Suprapubic skin (tissue), 4 donors: ENCODE measurements around the gene SMG5. TPM values are rescaled to one million over a fixed set of nuclear protein-coding genes. Genes with fewer than 3 reads are reported as not detected.

Source experiments
- DNase-seq, 2 donors: peaks; one replicate each; pipeline ENCODE4 v3.0.0-alpha.2; 2019; ENCODE audit warnings: low spot score in 2 of 2
- H3K27ac ChIP-seq: fragments of 200-600 bp; sonication (generic); one replicate; pipeline ENCODE4 v1.5.1; 2019
- H3K27me3 ChIP-seq: fragments of 200-600 bp; sonication (generic); one replicate; pipeline ENCODE4 v1.5.1; 2019
- H3K36me3 ChIP-seq: fragments of 200-600 bp; sonication (generic); one replicate; pipeline ENCODE4 v1.5.1; 2019
- H3K4me1 ChIP-seq: fragments of 200-600 bp; sonication (generic); one replicate; pipeline ENCODE4 v1.5.1; 2019
- H3K4me3 ChIP-seq: fragments of 200-600 bp; sonication (generic); one replicate; pipeline ENCODE4 v1.5.1; 2019; ENCODE audit warnings: mild to moderate bottlenecking
- H3K9me3 ChIP-seq: fragments of 200-600 bp; sonication (generic); one replicate; pipeline ENCODE4 v1.5.1; 2019
- CTCF ChIP-seq, 2 donors: fragments of 200-600 bp in 1 of 2; fragments of 450-650 bp in 1 of 2; sonication (generic) in 1 of 2; IDR thresholded peaks; one replicate each; pipeline ENCODE4 v1.5.1; 2016 to 2019; ENCODE audit warnings: antibody characterized with exemption in 2 of 2, mild to moderate bottlenecking in 1 of 2, moderate library complexity in 1 of 2
- EP300 ChIP-seq: sonication (generic); formaldehyde crosslinking; IDR thresholded peaks from one replicate; pipeline ENCODE4 v1.6.1; 2017; ENCODE audit warnings: antibody characterized with exemption
- POLR2A ChIP-seq, 2 donors: fragments of 450-650 bp; IDR thresholded peaks; one replicate each; pipeline ENCODE4 v1.6.1; 2017; ENCODE audit warnings: antibody characterized with exemption in 2 of 2, mild to moderate bottlenecking in 2 of 2, moderate library complexity in 2 of 2
- POLR2AphosphoS5 ChIP-seq, 3 donors: sonication (generic); formaldehyde crosslinking; IDR thresholded peaks; one replicate each; pipeline ENCODE4 v1.6.1; 2017; ENCODE audit warnings: antibody characterized with exemption in 3 of 3
- WGBS: methylation state at CpG from one replicate; pipeline ENCODE4 v1.1.5; 2018; 5-methylcytosine and 5-hydroxymethylcytosine counted together
- total RNA-seq, 4 donors: library from RNA; depleted of rRNA; stranded (reverse); fragments of >200 nt; gene quantifications; one replicate each; pipeline ENCODE4 v1.1.0, GENCODE V29; 2016

SMG5 gene
- total RNA-seq, 4 donors from 2014 or later, result 68.0 to 170 (median 76.6) TPM

- WGBS, result 73% methylated on average over 2 of the region's 2 CpGs
- Histone ChIP-seq H3K27ac (no peak overlapping the region), H3K9me3 (no peaks in the 10 kb centered on the region), H3K4me1 (peaks cover 13% of the 10 kb centered on the region), H3K4me3 (no peak overlapping the region), H3K27me3 (no peaks in the 10 kb centered on the region), H3K36me3 (peaks cover 93% of the 10 kb centered on the region)
- TF ChIP-seq POLR2AphosphoS5 (IDR thresholded peaks at IDR 0.05), result no peak
- TF ChIP-seq EP300, result no peak
- TF ChIP-seq CTCF (IDR thresholded peaks at IDR 0.05), result no peak
- no peak for DNase-seq
Observed at GRCh38 chr1:156260896-156261295, 21.7 kb downstream of the SMG5 start.

GRCh38 chr1:156259805-156260204 lies 22.8 kb downstream of the SMG5 start:
- no peak overlapping the region for H3K4me3 ChIP-seq
- WGBS, result 85% methylated on average over 3 of the region's 3 CpGs
- H3K9me3 ChIP-seq, result no peaks in the 10 kb centered on the region
- H3K36me3 ChIP-seq, result peaks cover 90% of the 10 kb centered on the region
- H3K27ac ChIP-seq, result no peak overlapping the region
- DNase-seq, result no peak
- no peaks in the 10 kb centered on the region for H3K27me3 ChIP-seq
- peaks cover 13% of the 10 kb centered on the region for H3K4me1 ChIP-seq
- TF ChIP-seq EP300, result no peak
- TF ChIP-seq POLR2AphosphoS5 (IDR thresholded peaks at IDR 0.05), result no peak
- TF ChIP-seq POLR2A (IDR thresholded peaks at IDR 0.05), result no peak
- no peak for TF ChIP-seq CTCF (IDR thresholded peaks at IDR 0.05)

- H3K4me3 ChIP-seq, result no peak overlapping the region
- no peaks in the 10 kb centered on the region for H3K27me3 ChIP-seq
- TF ChIP-seq POLR2A (IDR thresholded peaks at IDR 0.05) (no peak), EP300 (no peak), CTCF (IDR thresholded peaks at IDR 0.05) (no peak), POLR2AphosphoS5 (IDR thresholded peaks at IDR 0.05) (no peak)
- no peaks in the 10 kb centered on the region for H3K9me3 ChIP-seq
- peaks cover 89% of the 10 kb centered on the region for H3K36me3 ChIP-seq
- H3K27ac ChIP-seq, result no peak overlapping the region
- no peak for DNase-seq
- H3K4me1 ChIP-seq, result peaks cover 13% of the 10 kb centered on the region
- WGBS, result 62% methylated on average over 7 of the region's 8 CpGs
Observed at GRCh38 chr1:156258859-156259258, 23.8 kb downstream of the SMG5 start.

DNA sequence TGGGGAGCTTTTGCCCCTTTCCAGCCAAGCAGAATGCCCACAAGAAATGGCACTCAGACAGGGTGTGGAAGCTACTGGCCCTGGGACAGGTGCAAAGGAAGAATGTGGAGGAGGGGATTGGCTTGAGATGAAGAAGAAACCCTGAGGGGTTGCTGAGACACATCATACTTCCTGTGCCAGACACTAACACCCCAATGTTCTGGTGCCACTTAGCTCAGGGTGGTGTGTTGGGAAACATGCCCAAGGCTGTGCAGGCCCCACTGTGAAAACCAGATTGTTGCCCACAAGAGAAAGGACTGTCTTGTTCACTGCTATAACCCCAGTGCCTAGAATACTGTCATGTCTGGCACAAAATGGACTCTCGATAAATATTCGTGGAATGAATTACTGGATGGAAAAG lies 24.9 kb downstream of the SMG5 start:
- Histone ChIP-seq H3K9me3 (no peaks in the 10 kb centered on the region), H3K4me1 (peaks cover 7% of the 10 kb centered on the region), H3K4me3 (no peak overlapping the region), H3K36me3 (peaks cover 92% of the 10 kb centered on the region), H3K27me3 (no peaks in the 10 kb centered on the region), H3K27ac (no peak overlapping the region)
- no peak for DNase-seq
- 52% methylated on average over 2 of the region's 2 CpGs for WGBS
- TF ChIP-seq EP300 (no peak), CTCF (IDR thresholded peaks at IDR 0.05) (no peak), POLR2A (IDR thresholded peaks at IDR 0.05) (no peak), POLR2AphosphoS5 (IDR thresholded peaks at IDR 0.05) (no peak)

GRCh38 chr1:156253634-156254033 lies 29.0 kb downstream of the SMG5 start:
- Histone ChIP-seq H3K36me3 (peaks cover 90% of the 10 kb centered on the region), H3K9me3 (no peaks in the 10 kb centered on the region), H3K4me1 (peaks cover 39% of the 10 kb centered on the region), H3K27ac (no peak overlapping the region), H3K27me3 (no peaks in the 10 kb centered on the region), H3K4me3 (no peak overlapping the region)
- DNase-seq, result no peak
- TF ChIP-seq CTCF (IDR thresholded peaks at IDR 0.05) (no peak), POLR2AphosphoS5 (IDR thresholded peaks at IDR 0.05) (no peak), EP300 (no peak), POLR2A (IDR thresholded peaks at IDR 0.05) (no peak)
- WGBS, result 71% methylated on average over 3 of the region's 3 CpGs
